Measurements from ENCODE around the gene FEM1C. TPM values are rescaled to one million over a fixed set of nuclear protein-coding genes. Genes with fewer than 3 reads are reported as not detected.

Gene FEM1C
- total and polyA plus RNA-seq, 2 of the 4 experiments (the other 2 are of a cell fraction): 6.3 to 21.5 TPM

DNA sequence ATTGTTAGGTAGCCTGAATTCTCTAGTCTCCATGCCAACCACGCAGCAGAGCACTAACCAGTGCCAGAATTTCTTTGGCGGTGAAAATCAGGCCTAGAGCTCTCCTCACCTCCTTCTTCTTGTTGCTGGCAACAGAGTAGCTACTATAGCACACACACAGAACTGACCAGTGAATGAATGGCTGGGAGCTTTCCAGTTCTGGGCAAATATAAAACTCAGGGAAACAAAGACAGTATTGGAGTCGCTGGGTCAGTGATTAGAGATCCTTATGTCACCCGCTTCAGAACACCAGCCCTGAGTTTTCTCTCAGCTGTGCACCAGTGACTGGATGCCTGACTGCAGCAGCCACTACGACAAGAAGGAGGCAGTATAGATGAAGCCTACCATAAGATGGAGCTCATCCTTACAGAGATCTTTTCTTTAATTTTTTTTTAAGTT, 26.9 kb upstream of the FEM1C start (continued):
- no peak for TF ChIP-seq RFX5 (IDR thresholded peaks at IDR 0.05; ENCODE audit: low read depth, low read length)
- TF ChIP-seq, protein P1, sequence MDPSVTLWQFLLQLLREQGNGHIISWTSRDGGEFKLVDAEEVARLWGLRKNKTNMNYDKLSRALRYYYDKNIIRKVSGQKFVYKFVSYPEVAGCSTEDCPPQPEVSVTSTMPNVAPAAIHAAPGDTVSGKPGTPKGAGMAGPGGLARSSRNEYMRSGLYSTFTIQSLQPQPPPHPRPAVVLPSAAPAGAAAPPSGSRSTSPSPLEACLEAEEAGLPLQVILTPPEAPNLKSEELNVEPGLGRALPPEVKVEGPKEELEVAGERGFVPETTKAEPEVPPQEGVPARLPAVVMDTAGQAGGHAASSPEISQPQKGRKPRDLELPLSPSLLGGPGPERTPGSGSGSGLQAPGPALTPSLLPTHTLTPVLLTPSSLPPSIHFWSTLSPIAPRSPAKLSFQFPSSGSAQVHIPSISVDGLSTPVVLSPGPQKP (IDR thresholded peaks at IDR 0.05; ENCODE audit: borderline replicate concordance, low read depth, low read length): no peak
- TF ChIP-seq RAD21 (IDR thresholded peaks at IDR 0.05; ENCODE audit: low read length): no peak
- TF ChIP-seq SMC3 (IDR thresholded peaks at IDR 0.05; ENCODE audit: low read depth, low read length): no peak

DNA sequence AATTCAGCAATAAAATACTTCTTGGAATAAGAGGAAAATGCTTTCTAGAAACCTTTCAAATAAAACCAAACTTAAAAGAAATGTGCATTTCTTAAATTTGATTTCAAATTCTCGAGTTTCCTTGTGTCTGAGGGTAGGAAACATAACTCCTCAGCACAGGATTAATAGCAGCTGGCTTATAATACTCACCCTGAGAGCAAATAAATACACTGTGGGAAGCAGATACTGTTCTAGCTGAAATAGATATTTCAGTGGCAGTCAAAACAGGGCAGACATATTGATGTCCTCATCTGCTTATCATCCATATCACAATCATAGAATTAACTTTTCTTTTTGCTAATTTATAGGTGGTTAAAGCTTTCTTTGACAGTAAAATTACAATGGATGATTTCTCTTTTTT, 24.1 kb upstream of the FEM1C start:
- in situ Hi-C loops (cut with MboI; ENCODE audit: low sequenced_read_pairs) (no loop called here), intact Hi-C loops (cut with micrococcal nuclease) (no loop called here), dilution Hi-C loops (cut with HindIII; ENCODE audit: low sequenced_read_pairs, unreplicated experiment) (no loop called here)
- Histone ChIP-seq H2AK9ac (replicated peaks; ENCODE audit: low read depth, low read length, poor library complexity) (no peak overlapping the region), H3K4me1 (ENCODE audit: control insufficient read depth, insufficient read depth, low read length) (no peaks in the 10 kb centered on the region), H3K4me3 (ENCODE audit: insufficient read depth, low read depth, low read length) (no peak overlapping the region), H4K8ac (ENCODE audit: low read depth in 2 of 2, low read length in 2 of 2) (no peak overlapping the region), H3K4ac (ENCODE audit: low read depth, low read length) (no peak overlapping the region), H2BK5ac (ENCODE audit: low read depth, low read length, poor library complexity, severe bottlenecking) (no peak overlapping the region), H3K4me2 (ENCODE audit: low read depth, low read length) (no peak overlapping the region), H3K18ac (ENCODE audit: low read depth, low read length) (no peak overlapping the region), H4K20me1 (ENCODE audit: insufficient read depth, low read length) (no peaks in the 10 kb centered on the region), H3K36me3 (ENCODE audit: control insufficient read depth, insufficient read depth, low read length) (no peaks in the 10 kb centered on the region), H3K23ac (ENCODE audit: low read depth, low read length) (no peak overlapping the region), H3K14ac (replicated peaks; ENCODE audit: low read depth, low read length) (no peak overlapping the region), H2BK120ac (ENCODE audit: low read depth, low read length) (no peak overlapping the region), H4K5ac (ENCODE audit: low read depth, low read length) (no peak overlapping the region), H3K9me1 (ENCODE audit: insufficient read depth, low read length) (no peaks in the 10 kb centered on the region), H3K9me3 (ENCODE audit: control insufficient read depth, insufficient read depth, low read length) (no peaks in the 10 kb centered on the region), H3K9ac (ENCODE audit: low read depth, low read length) (no peak overlapping the region), H2AK5ac (ENCODE audit: low read depth, low read length) (no peak overlapping the region), H2AFZ (replicated peaks; ENCODE audit: low read length, poor library complexity) (no peak overlapping the region), H3K56ac (ENCODE audit: extremely low read depth, insufficient read depth, low read length) (no peak overlapping the region), H4K91ac (ENCODE audit: insufficient read depth, low read depth, low read length) (no peak overlapping the region), H3K79me1 (ENCODE audit: low read depth in 1 of 2, low read length in 2 of 2) (no peaks in the 10 kb centered on the region), H3K27me3 (ENCODE audit: control insufficient read depth, insufficient read depth, low read length) (no peaks in the 10 kb centered on the region), H2BK20ac (ENCODE audit: low read depth, low read length) (no peak overlapping the region), H2BK15ac (ENCODE audit: low read depth, low read length) (no peak overlapping the region), H3K27ac (ENCODE audit: insufficient read depth, low read length) (no peak overlapping the region)
- ChIA-PET POLR2A (ENCODE audit: unreplicated experiment) (no interaction called here), CTCF (no interaction called here)
- TF ChIP-seq RCOR1 (IDR thresholded peaks at IDR 0.05; ENCODE audit: insufficient replicate concordance, low read length) (no peak), MAFK (IDR thresholded peaks at IDR 0.05; ENCODE audit: low read depth, low read length) (no peak), MAZ (IDR thresholded peaks at IDR 0.05; ENCODE audit: borderline replicate concordance, low read depth, low read length) (no peak), RAD21 (IDR thresholded peaks at IDR 0.05; ENCODE audit: low read length) (no peak)
- TF ChIP-seq, protein P2, sequence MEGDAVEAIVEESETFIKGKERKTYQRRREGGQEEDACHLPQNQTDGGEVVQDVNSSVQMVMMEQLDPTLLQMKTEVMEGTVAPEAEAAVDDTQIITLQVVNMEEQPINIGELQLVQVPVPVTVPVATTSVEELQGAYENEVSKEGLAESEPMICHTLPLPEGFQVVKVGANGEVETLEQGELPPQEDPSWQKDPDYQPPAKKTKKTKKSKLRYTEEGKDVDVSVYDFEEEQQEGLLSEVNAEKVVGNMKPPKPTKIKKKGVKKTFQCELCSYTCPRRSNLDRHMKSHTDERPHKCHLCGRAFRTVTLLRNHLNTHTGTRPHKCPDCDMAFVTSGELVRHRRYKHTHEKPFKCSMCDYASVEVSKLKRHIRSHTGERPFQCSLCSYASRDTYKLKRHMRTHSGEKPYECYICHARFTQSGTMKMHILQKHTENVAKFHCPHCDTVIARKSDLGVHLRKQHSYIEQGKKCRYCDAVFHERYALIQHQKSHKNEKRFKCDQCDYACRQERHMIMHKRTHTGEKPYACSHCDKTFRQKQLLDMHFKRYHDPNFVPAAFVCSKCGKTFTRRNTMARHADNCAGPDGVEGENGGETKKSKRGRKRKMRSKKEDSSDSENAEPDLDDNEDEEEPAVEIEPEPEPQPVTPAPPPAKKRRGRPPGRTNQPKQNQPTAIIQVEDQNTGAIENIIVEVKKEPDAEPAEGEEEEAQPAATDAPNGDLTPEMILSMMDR (conservative IDR thresholded peaks at IDR 0.05; ENCODE audit: low read depth, low read length): no peak
- no peak for ATAC-seq (ENCODE audit: low read depth)
- no peak for DNase-seq
- WGBS, 2 experiments (ENCODE audit: extremely low coverage in 2 of 2, insufficient read length in 1 of 2): no CpG with 5 or more reads among the region's 1 CpG
- no TSS peak for BruUV-seq (replicated peaks)
